Measurements from ENCODE around the gene TSKU.
A peak's percentile ranks its signal among the peaks of the same experiment; 100 is the strongest.

TSKU gene

DNA sequence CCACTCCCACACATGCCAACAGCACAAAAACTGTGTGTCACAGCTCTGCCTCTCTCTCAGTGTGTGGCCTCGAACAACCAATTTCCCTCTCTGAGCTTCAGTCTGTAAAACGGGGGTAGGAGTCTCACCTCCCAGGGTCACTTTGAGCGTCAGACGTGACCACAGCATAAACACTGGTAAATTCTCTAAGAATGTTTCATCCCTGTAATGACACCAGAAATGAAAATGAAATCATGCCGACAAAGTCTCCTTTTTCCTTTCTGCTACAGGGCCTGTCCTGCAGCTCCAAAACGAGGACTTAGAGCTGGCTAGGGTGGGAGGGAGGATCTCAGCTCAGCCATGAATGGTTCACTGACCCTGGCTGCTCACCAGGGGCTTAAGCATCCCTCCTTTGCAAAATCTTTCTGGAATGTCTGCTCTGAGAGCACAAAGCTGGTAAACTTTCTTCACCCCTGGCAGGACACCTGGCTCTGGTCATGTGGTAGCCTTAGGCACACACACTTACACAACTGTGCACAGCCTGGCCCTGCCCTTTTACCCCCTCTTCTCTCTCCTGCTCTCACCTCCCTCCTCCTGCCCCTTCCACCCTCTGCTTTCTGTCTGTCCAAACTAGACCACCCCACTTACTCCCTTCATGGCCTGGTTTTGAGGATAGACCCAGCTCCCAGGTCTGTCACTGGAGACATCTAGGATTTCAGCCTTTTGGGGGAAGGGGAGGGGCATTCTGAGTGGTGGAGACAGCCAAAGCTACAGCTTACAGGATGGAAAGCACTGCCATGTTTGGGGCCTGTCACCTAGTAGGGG is 12.3 kb upstream of the TSKU start:
- TF ChIP-seq CTCF (IDR thresholded peaks at IDR 0.05; ENCODE audit: insufficient read depth, low read depth, low read length, missing control alignments), result no peak
- DNase-seq (ENCODE audit: low read depth), result peak; percentile 51

DNA sequence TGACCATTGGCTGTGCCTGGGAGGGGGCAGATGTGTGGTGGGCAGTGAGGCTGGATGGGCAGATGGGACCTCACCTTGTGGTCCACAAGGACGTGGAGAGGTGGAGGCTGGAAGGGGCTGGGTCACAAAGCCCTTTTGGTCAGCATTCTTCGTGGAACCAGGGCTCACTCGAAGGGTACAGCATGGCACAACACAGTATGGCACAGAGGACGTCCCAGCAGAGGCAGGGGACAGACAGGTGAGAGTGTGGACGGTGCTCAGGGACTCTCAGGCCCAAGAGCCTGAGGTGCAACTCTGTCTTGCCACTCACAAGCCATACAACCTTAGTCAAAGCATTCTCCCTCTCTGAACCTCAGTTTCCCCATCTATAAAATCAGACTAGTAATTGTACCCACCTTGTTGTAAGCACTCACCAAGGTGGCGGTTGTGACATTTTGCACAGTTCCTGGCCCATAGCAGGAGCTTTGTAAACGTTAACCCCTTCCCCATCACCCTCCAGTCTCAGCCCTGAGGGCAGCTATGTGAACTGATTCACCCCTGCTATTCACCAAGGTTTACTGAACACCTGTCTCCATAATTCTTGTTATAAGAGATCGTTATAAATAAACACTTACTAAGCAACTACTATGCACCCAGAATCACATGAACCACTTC is 11.6 kb upstream of the TSKU start:
- no peak for TF ChIP-seq CTCF (IDR thresholded peaks at IDR 0.05; ENCODE audit: insufficient read depth, low read depth, low read length, missing control alignments)

More for the DNA sequence above, 12.3 kb upstream of the TSKU start:
- no peak overlapping the region for H3K4me3 ChIP-seq (ENCODE audit: low read length)

GRCh38 chr11:76772100-76772782 is 10.9 kb upstream of the TSKU start:
- DNase-seq (ENCODE audit: low read depth), result no peak
- H3K4me3 ChIP-seq (ENCODE audit: low read length), result no peak overlapping the region
- no peak for TF ChIP-seq CTCF (IDR thresholded peaks at IDR 0.05; ENCODE audit: insufficient read depth, low read depth, low read length, missing control alignments)

More for the DNA sequence above, 11.6 kb upstream of the TSKU start:
- H3K4me3 ChIP-seq (ENCODE audit: low read length), result no peak overlapping the region
- no peak for DNase-seq (ENCODE audit: low read depth)

DNA sequence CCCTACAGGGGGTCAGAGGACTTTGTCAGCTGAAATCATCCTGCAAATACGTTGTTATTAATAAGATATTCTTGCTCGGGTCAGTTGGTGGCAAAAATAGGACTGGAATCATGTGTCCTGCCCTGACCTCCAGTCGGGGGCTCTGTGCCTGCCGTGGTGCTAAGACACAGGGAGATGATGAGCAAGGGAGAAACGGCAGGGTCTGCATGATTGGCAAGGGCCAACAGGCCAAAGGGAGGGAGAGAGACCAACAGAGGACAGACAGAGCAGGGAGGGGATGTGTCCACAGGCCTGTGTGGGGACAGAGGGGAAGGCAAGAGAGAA is 10.4 kb upstream of the TSKU start:
- H3K4me3 ChIP-seq (ENCODE audit: low read length), result no peak overlapping the region
- no peak for TF ChIP-seq CTCF (IDR thresholded peaks at IDR 0.05; ENCODE audit: insufficient read depth, low read depth, low read length, missing control alignments)
- DNase-seq (ENCODE audit: low read depth), result no peak

DNA sequence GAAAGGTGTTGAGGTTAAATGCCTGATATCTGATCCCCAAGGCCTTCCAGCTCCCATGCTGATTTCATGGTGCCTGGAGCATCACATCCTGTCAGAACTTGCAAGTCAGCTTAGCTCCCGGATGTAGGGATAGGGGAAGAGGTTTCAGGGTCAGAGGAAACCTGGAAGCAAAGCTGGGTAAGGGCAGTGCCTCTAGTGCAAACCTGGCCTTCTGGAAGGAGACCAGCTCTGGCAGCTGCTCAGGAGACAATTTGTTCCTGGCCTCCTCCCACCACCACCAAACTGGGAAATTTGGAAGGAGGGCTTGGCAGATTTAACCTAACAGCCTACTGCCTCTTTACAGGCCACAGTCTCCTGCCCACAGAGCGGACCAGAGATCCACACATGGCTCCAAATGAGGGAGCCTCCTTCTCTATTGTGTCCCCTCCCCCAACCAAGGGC is 9.2 kb upstream of the TSKU start:
- TF ChIP-seq CTCF (IDR thresholded peaks at IDR 0.05; ENCODE audit: insufficient read depth, low read depth, low read length, missing control alignments), result no peak
- no peak overlapping the region for H3K4me3 ChIP-seq (ENCODE audit: low read length)
- DNase-seq (ENCODE audit: low read depth), result peak; percentile 79

DNA sequence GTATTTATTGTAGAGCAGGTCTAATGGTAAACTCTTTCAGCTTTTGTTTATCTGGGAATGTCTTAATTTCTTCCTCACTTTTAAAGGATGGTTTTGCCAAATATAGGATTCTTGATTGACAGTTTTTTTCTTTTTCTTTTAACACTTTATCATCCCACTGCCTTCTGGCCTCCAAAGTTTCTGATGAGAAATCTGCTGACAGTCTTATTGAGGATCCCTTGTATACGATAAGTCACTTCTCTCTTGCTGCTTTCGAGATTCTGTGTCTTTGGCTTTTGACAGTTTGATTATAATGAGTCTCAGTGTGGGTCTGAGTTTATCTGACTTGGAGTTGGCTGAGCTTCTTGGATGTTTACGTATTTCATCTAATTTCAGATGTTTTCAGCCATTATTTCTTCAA is 6.7 kb upstream of the TSKU start:
- TF ChIP-seq CTCF (IDR thresholded peaks at IDR 0.05; ENCODE audit: insufficient read depth, low read depth, low read length, missing control alignments), result no peak
- no peak overlapping the region for H3K4me3 ChIP-seq (ENCODE audit: low read length)
- DNase-seq (ENCODE audit: low read depth), result no peak

Data from epithelial cell of esophagus (primary cell).